Diencephalon (tissue), 1 donor: Measurements from ENCODE around the gene LZIC. TPM values are rescaled to one million over a fixed set of nuclear protein-coding genes. Genes with fewer than 3 reads are reported as not detected.

Experiments used
- small RNA-seq: library from RNA; depleted of rRNA; stranded (forward); fragments of <200 nt; gene quantifications from one replicate; pipeline ENCODE3, GENCODE V24; 2014
- total RNA-seq: library from RNA; depleted of rRNA; stranded (reverse); fragments of >200 nt; gene quantifications from one replicate; pipeline ENCODE4 v1.2.3, GENCODE V29; 2014

Gene LZIC
- total RNA-seq = 66.9 TPM

DNA sequence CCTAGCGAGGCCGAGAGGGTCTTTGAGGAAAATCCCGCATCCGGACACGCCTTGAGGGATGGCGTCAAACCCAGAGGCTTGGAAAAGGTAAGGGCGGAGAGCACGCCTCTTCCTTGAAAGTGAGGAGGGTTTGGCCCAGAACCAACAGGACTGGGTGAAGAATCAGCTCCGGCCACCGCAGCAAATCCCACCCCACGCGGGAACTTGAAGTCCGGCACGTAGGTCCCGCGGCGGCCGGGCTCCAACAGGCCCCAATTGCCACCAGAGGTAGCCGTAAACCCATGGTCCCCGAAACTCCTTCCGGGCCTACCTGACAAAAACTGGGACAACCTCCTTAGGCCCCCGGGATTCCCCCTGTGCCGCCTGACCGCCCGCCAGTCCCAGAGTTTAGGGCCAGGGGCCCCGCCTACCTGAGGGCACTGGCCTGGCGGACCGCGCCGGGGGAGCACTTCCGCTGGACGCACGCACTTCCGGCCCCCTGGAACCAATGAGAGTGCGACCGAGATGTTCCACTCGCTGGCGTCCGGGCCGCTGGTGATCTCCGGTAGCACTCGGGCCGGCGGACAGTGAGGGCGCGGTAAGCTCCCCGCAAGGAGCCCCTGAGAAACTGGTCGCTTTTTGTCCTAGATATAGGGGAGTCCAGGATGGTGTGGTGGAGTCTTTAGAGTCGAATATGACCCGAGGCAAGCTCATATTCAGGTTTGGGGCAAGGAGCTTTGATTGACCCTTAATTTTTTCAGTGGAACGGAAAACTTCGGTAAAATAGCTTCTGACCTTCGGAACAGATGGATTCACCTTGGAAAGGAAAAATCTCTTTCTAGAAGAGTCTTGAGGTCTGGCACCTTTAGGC, at the start of gene LZIC, which contains the start of gene NMNAT1:
TSS of gene LZIC (minus strand) at position 453 of the 850 bp plus-strand sequence. CDS start 6,772 bp downstream, outside the sequence.
TSS of gene NMNAT1 (plus strand) at position 537 of the 850 bp plus-strand sequence. CDS start 28,599 bp downstream, outside the sequence.

DNA sequence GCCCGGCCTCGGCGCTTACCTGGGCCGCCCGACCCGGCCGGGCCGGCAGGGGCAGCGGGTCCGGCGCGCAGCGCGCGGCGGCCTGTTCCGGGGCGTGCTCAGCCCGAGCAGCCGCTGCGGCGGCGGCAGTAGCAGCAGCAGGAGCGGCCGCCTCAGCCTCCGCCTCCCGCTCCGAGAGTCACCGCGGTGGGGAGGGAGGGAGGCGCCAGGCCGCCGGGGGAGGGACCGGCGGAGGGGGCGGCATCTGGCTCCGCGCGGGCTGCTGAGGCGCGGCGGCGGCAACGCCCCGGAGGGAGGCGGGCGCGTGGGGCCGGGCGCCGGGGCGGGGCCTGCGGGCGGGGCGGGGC, 33.1 kb downstream of the LZIC start, which contains the start of gene CTNNBIP1:
TSS of gene CTNNBIP1 (minus strand) at position 194 of the 347 bp plus-strand sequence. CDS start 38,205 bp downstream, outside the sequence.

Small RNAs within 50 kb of the gene (small RNA-seq; reads per million reads assigned to genes)
- not detected for gene MIR5697

Other genes starting within 250 kb of the LZIC start
- 233 TPM for gene CLSTN1, start 119.4 kb downstream of the LZIC start, total RNA-seq
- 46.6 TPM for gene CTNNBIP1, start 33.1 kb downstream of the LZIC start, total RNA-seq
- gene NMNAT1, start 84 bp upstream of the LZIC start, total RNA-seq = 8.1 TPM
- gene RBP7, start 53.8 kb upstream of the LZIC start, total RNA-seq = not detected
- 42.0 TPM for gene UBE4B, start 89.6 kb upstream of the LZIC start, total RNA-seq